C4-2B (cell line): ENCODE measurements around the gene MARCHF5.

Source experiments
- ZFX ChIP-seq: fragments of 450-650 bp; IDR thresholded peaks from 2 replicates; pipeline ENCODE4 v1.6.1; 2017
- TF ChIP-seq, protein P1 (sequence below): fragments of 450-650 bp; conservative IDR thresholded peaks from 2 replicates; pipeline ENCODE4 v1.5.1; 2017; ENCODE audit warnings: mild to moderate bottlenecking

- TF ChIP-seq, protein P1, sequence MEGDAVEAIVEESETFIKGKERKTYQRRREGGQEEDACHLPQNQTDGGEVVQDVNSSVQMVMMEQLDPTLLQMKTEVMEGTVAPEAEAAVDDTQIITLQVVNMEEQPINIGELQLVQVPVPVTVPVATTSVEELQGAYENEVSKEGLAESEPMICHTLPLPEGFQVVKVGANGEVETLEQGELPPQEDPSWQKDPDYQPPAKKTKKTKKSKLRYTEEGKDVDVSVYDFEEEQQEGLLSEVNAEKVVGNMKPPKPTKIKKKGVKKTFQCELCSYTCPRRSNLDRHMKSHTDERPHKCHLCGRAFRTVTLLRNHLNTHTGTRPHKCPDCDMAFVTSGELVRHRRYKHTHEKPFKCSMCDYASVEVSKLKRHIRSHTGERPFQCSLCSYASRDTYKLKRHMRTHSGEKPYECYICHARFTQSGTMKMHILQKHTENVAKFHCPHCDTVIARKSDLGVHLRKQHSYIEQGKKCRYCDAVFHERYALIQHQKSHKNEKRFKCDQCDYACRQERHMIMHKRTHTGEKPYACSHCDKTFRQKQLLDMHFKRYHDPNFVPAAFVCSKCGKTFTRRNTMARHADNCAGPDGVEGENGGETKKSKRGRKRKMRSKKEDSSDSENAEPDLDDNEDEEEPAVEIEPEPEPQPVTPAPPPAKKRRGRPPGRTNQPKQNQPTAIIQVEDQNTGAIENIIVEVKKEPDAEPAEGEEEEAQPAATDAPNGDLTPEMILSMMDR, result no peak
- no peak for TF ChIP-seq ZFX
Measured at GRCh38 chr10:92381543-92381954, 90.6 kb downstream of the MARCHF5 start.
